Lung microvascular endothelial cell (primary cell): ENCODE measurements around the gene PLCB1. TPM values are rescaled to one million over a fixed set of nuclear protein-coding genes. Genes with fewer than 3 reads are reported as not detected.

ENCODE experiments used
- DNase-seq, 2 donors: peaks; one replicate each; pipeline versions ENCODE4 v3.0.0 to v3.0.0-alpha.2; 2010; ENCODE audit warnings: low read depth in 2 of 2
- total RNA-seq: library from RNA; depleted of rRNA; stranded (reverse); fragments of >200 nt; gene quantifications from 2 replicates; pipeline ENCODE4 v1.2.1, GENCODE V29; 2014

The PLCB1 gene
- total RNA-seq, 1 donor from 2014 or later, result 12.3 TPM

GRCh38 chr20:8870652-8871051, 738.6 kb downstream of the PLCB1 start:
- DNase-seq, result no peak

GRCh38 chr20:8874437-8874836, 742.4 kb downstream of the PLCB1 start:
- peak in 1 of 2 donors; percentile 11 for DNase-seq

- DNase-seq, result peak in 1 of 2 donors; percentile 3
Observed at GRCh38 chr20:8875586-8875985, 743.5 kb downstream of the PLCB1 start.

GRCh38 chr20:8876366-8876765, 744.3 kb downstream of the PLCB1 start:
- no peak for DNase-seq

- no peak for DNase-seq
Observed at GRCh38 chr20:8877294-8877693, 745.2 kb downstream of the PLCB1 start.

GRCh38 chr20:8879669-8880068, 747.6 kb downstream of the PLCB1 start:
- no peak for DNase-seq

- DNase-seq, result no peak
Observed at GRCh38 chr20:8880085-8880853, 748.2 kb downstream of the PLCB1 start.

- DNase-seq, result no peak
Observed at GRCh38 chr20:8891039-8891438, 759.0 kb downstream of the PLCB1 start.

- no peak for DNase-seq
Observed at GRCh38 chr20:8895472-8895871, 763.4 kb downstream of the PLCB1 start.

GRCh38 chr20:8898823-8899222, 766.8 kb downstream of the PLCB1 start:
- no peak for DNase-seq

GRCh38 chr20:8901237-8902025, 769.4 kb downstream of the PLCB1 start:
- no peak for DNase-seq

GRCh38 chr20:8903655-8904605, 771.9 kb downstream of the PLCB1 start:
- no peak for DNase-seq

- peak in 1 of 2 donors; percentile 3 for DNase-seq
Observed at GRCh38 chr20:8909596-8909995, 777.5 kb downstream of the PLCB1 start.

GRCh38 chr20:8912096-8912495, 780.0 kb downstream of the PLCB1 start:
- no peak for DNase-seq

- DNase-seq, result no peak
Observed at GRCh38 chr20:8912731-8913130, 780.7 kb downstream of the PLCB1 start.

- DNase-seq, result no peak
Observed at GRCh38 chr20:8913456-8913855, 781.4 kb downstream of the PLCB1 start.

GRCh38 chr20:8914421-8914820, 782.4 kb downstream of the PLCB1 start:
- no peak for DNase-seq

GRCh38 chr20:8917084-8917483, 785.0 kb downstream of the PLCB1 start:
- DNase-seq, result no peak

- DNase-seq, result no peak
Observed at GRCh38 chr20:8918145-8918544, 786.1 kb downstream of the PLCB1 start.

GRCh38 chr20:8924539-8924938, 792.5 kb downstream of the PLCB1 start:
- no peak for DNase-seq

- DNase-seq, result no peak
Observed at GRCh38 chr20:8930726-8931125, 798.7 kb downstream of the PLCB1 start.
